Hepatocyte (in vitro differentiated cells): ENCODE measurements around the gene MKI67. TPM values are rescaled to one million over a fixed set of nuclear protein-coding genes. Genes with fewer than 3 reads are reported as not detected.

ENCODE experiments used
- DNase-seq: peaks from one replicate; pipeline ENCODE4 v3.0.0-alpha.2; 2016; ENCODE audit warnings: low spot score
- H2AFZ ChIP-seq: fragments of 200-600 bp; sonication (generic); 2 replicates; pipeline ENCODE4 v1.6.0; 2016; ENCODE audit warnings: antibody characterized with exemption, mild to moderate bottlenecking
- H3K27ac ChIP-seq: fragments of 200-600 bp; sonication (generic); 2 replicates; pipeline ENCODE4 v1.5.1; 2016; ENCODE audit warnings: mild to moderate bottlenecking
- H3K27me3 ChIP-seq: fragments of 200-600 bp; sonication (generic); 2 replicates; pipeline ENCODE4 v1.6.1; 2016
- H3K36me3 ChIP-seq: fragments of 200-600 bp; sonication (generic); replicated peaks from 2 replicates; pipeline ENCODE4 v1.5.1; 2016; ENCODE audit warnings: low read depth; ENCODE audit not compliant: insufficient read depth
- H3K4me1 ChIP-seq: fragments of 200-600 bp; sonication (generic); 2 replicates; pipeline ENCODE4 v1.5.1; 2016; ENCODE audit warnings: mild to moderate bottlenecking, moderate library complexity; ENCODE audit not compliant: insufficient read depth
- H3K4me2 ChIP-seq: fragments of 200-600 bp; sonication (generic); 2 replicates; pipeline ENCODE4 v1.6.0; 2016
- H3K4me3 ChIP-seq: fragments of 200-600 bp; sonication (generic); 2 replicates; pipeline ENCODE4 v1.5.1; 2016; ENCODE audit warnings: mild to moderate bottlenecking
- H3K79me2 ChIP-seq: fragments of 200-600 bp; sonication (generic); 2 replicates; pipeline ENCODE4 v1.6.0; 2017; ENCODE audit warnings: mild to moderate bottlenecking
- H3K9me2 ChIP-seq: fragments of 200-600 bp; sonication (generic); replicated peaks from 2 replicates; pipeline ENCODE4 v1.6.0; 2017; ENCODE audit warnings: mild to moderate bottlenecking; ENCODE audit not compliant: insufficient read depth
- H3K9me3 ChIP-seq: fragments of 200-600 bp; sonication (generic); 2 replicates; pipeline ENCODE4 v1.5.1; 2016; ENCODE audit warnings: low read depth, mild to moderate bottlenecking
- H4K20me1 ChIP-seq: fragments of 200-600 bp; sonication (generic); 2 replicates; pipeline ENCODE4 v1.6.0; 2016; ENCODE audit warnings: mild to moderate bottlenecking; ENCODE audit not compliant: insufficient read depth, poor library complexity, severe bottlenecking
- EZH2 ChIP-seq: fragments of 200-600 bp; sonication (generic); IDR thresholded peaks from 2 replicates; pipeline ENCODE4 v1.6.1; 2016; ENCODE audit warnings: antibody characterized with exemption, mild to moderate bottlenecking, borderline replicate concordance
- EZH2phosphoT487 ChIP-seq: fragments of 200-600 bp; sonication (generic); IDR thresholded peaks from one replicate; pipeline ENCODE4 v1.6.1; 2018; ENCODE audit warnings: antibody characterized with exemption, mild to moderate bottlenecking, low read depth, moderate library complexity; ENCODE audit not compliant: unreplicated experiment, severe bottlenecking
- WGBS: methylation state at CpG from one replicate; pipeline ENCODE4 v1.1.6; 2016; ENCODE audit warnings: low lambda C conversion rate; ENCODE audit errors: missing lambda C conversion rate; 5-methylcytosine and 5-hydroxymethylcytosine counted together
- polyA plus RNA-seq: library from polyadenylated mRNA; unstranded; fragments of >200 nt; fragmentation: Nextera tagmentation; extraction: Ambion mirVana; gene quantifications from 2 replicates; pipeline ENCODE4 v1.2.1, GENCODE V29; 2016
- total RNA-seq: library from RNA; depleted of rRNA; stranded (reverse); fragments of >200 nt; gene quantifications from 2 replicates; pipeline ENCODE4 v1.2.3, GENCODE V29; 2014
- TF ChIP-seq, protein P1 (sequence below): fragments of 200-600 bp; sonication (generic); IDR thresholded peaks from 2 replicates; pipeline ENCODE4 v1.5.1; 2016; ENCODE audit warnings: antibody characterized with exemption, mild to moderate bottlenecking; ENCODE audit not compliant: poor library complexity

The MKI67 gene
- total and polyA plus RNA-seq, 2 experiments from 2014 or later: 8.1 to 13.1 TPM

DNA sequence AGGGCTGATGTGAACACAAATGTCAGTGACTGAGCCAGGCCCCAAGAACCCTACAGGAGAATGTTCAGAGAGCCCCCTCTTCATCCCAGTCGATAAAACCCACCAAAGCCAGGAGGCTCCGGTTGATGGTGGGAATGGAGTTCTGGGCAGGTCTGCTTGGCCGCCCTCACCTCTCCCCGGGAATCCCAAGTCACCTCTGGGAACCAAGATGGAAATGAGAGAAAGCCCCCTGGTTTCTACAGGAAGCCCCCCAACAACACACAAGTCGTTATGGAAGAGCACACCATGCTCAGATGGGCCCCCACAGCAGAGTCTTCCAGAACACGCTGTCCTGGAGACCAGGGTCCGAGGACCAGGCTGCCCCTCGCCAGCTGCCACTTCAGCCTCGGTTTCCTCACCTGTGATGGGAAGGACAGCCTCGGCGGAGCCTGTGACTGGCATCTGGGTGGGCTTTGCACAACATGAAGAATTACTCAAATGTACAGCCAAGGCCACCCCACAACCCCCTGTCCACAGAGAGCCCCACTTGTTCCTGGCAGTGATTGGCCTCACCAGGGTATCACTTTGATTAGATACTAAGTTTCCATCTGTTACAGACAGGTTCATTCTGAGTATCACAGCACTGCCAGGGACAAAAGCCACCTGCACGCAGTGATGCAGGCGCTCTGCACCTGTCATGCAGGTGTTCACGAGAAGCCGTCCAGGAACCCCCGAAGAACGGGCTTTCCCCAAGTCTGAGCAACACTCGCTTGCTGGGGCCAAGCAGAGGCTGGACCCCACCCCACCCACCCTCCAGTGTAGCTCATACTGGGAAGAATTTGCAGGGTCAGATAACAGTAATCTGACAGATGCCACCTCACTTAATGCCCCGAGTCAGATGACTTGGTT is 57.6 kb downstream of the MKI67 start:
- Histone ChIP-seq H2AFZ (no peak overlapping the region), H3K27me3 (no peaks in the 10 kb centered on the region), H3K36me3 (no peaks in the 10 kb centered on the region), H3K79me2 (no peaks in the 10 kb centered on the region), H3K4me2 (no peak overlapping the region), H3K9me3 (no peaks in the 10 kb centered on the region), H3K27ac (no peak overlapping the region), H3K9me2 (no peaks in the 10 kb centered on the region), H4K20me1 (no peaks in the 10 kb centered on the region), H3K4me1 (no peaks in the 10 kb centered on the region), H3K4me3 (no peak overlapping the region)
- no peak for DNase-seq
- 94% methylated on average over 19 of the region's 19 CpGs for WGBS
- TF ChIP-seq EZH2 (no peak), EZH2phosphoT487 (no peak)
- TF ChIP-seq, protein P1, sequence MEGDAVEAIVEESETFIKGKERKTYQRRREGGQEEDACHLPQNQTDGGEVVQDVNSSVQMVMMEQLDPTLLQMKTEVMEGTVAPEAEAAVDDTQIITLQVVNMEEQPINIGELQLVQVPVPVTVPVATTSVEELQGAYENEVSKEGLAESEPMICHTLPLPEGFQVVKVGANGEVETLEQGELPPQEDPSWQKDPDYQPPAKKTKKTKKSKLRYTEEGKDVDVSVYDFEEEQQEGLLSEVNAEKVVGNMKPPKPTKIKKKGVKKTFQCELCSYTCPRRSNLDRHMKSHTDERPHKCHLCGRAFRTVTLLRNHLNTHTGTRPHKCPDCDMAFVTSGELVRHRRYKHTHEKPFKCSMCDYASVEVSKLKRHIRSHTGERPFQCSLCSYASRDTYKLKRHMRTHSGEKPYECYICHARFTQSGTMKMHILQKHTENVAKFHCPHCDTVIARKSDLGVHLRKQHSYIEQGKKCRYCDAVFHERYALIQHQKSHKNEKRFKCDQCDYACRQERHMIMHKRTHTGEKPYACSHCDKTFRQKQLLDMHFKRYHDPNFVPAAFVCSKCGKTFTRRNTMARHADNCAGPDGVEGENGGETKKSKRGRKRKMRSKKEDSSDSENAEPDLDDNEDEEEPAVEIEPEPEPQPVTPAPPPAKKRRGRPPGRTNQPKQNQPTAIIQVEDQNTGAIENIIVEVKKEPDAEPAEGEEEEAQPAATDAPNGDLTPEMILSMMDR: no peak

DNA sequence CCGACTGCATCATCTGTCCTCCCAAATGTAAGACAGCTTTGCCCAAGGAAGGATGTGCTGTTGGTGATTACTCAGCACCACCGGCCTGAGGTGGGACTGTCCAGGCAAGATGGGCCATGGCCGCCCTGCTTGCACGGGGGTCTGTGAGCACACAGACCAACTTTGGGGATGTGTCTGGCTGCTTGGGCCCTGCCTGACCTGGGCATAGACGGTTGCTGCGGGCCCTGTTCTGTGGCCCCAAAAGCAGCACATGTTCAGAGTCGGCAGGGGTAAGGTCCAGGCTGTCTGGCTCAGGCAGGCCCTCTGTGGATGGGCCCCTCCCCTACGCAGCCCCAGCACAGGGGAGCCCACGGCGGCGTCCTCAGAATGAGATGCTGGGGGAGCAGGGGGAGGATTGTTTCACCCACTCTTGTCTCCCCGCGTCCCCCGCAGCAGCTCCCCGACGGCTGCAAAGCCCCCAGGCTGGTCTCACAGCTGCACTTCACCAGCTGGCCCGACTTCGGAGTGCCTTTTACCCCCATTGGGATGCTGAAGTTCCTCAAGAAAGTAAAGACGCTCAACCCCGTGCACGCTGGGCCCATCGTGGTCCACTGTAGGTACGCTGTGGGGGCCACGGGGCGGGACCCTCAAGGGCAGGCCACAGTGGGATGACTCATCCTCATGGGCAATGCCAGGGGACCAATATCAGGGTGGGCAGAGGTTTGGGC is 58.4 kb downstream of the MKI67 start:
- Histone ChIP-seq H3K27ac (no peak overlapping the region), H3K9me2 (no peaks in the 10 kb centered on the region), H3K4me2 (no peak overlapping the region), H2AFZ (no peak overlapping the region), H3K4me3 (no peak overlapping the region), H3K79me2 (no peaks in the 10 kb centered on the region), H3K9me3 (no peaks in the 10 kb centered on the region), H3K36me3 (no peaks in the 10 kb centered on the region), H3K27me3 (no peaks in the 10 kb centered on the region), H3K4me1 (no peaks in the 10 kb centered on the region), H4K20me1 (no peaks in the 10 kb centered on the region)
- no peak for DNase-seq
- TF ChIP-seq, protein P1: no peak
- TF ChIP-seq EZH2phosphoT487: no peak
- no peak for TF ChIP-seq EZH2
- 98% methylated on average over 25 of the region's 25 CpGs for WGBS

DNA sequence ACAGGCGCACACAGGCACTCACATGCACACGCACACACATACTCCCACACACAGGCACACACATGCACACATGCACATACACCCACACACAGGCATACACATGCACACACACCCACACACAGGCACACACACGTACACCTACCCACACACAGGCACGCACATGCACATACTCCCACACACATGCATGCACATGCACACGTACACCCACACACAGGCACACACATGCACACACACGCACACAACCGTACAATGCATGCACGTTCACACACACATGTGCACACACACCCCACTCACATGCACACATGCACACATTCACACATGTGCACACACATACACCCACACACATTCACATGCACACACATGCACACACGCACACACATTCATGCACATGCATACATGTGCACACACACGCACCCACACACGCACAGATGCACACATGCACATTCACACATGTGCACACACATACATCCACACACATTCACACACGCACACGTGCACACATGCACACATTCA is 59.3 kb downstream of the MKI67 start:
- H3K79me2 ChIP-seq: no peaks in the 10 kb centered on the region
- no peaks in the 10 kb centered on the region for H3K9me3 ChIP-seq
- no peaks in the 10 kb centered on the region for H4K20me1 ChIP-seq
- no peak overlapping the region for H3K4me3 ChIP-seq
- H3K9me2 ChIP-seq: no peaks in the 10 kb centered on the region
- no peak overlapping the region for H2AFZ ChIP-seq
- H3K27ac ChIP-seq: no peak overlapping the region
- no peaks in the 10 kb centered on the region for H3K27me3 ChIP-seq
- WGBS: 94% methylated on average over 13 of the region's 13 CpGs
- TF ChIP-seq, protein P1: no peak
- no peak for TF ChIP-seq EZH2
- TF ChIP-seq EZH2phosphoT487: no peak
- no peaks in the 10 kb centered on the region for H3K4me1 ChIP-seq
- no peaks in the 10 kb centered on the region for H3K36me3 ChIP-seq
- H3K4me2 ChIP-seq: no peak overlapping the region
- no peak for DNase-seq
